K562 (cell line): ENCODE data around the gene MEX3A. TPM values are rescaled to one million over a fixed set of nuclear protein-coding genes. Genes with fewer than 3 reads are reported as not detected.

Experiments
- BCOR ChIP-seq: fragments of 450-650 bp; IDR thresholded peaks from 2 replicates; pipeline ENCODE4 v1.6.1; 2016
- CHD7 ChIP-seq: fragments of 200-600 bp; sonication (generic); IDR thresholded peaks from one replicate; pipeline ENCODE4 v1.6.1; 2012; ENCODE audit warnings: mild to moderate bottlenecking, low read depth, low read length, inconsistent platforms
- EWSR1 ChIP-seq: fragments of 450-650 bp; IDR thresholded peaks from 2 replicates; pipeline ENCODE4 v1.6.1; 2018; ENCODE audit warnings: borderline replicate concordance, mild to moderate bottlenecking, low read depth, moderate library complexity; ENCODE audit not compliant: partially characterized antibody
- IFI16 ChIP-seq: fragments of 250-450 bp; sonication (Bioruptor Pico); IDR thresholded peaks from 2 replicates; pipeline ENCODE4 v2.1.2; 2022; ENCODE audit warnings: mild to moderate bottlenecking, inconsistent platforms
- KDM1A ChIP-seq, 2 experiments: fragments of 450-650 bp; IDR thresholded peaks; 2 replicates each; pipeline ENCODE4 v1.6.1; 2016; ENCODE audit warnings: mild to moderate bottlenecking in 2 of 2
- PBX2 ChIP-seq, 2 experiments: IDR thresholded peaks in 1 of 2; conservative IDR thresholded peaks in 1 of 2; 2 replicates each; pipeline ENCODE4 v1.6.1; 2016; ENCODE audit warnings: low read depth in 2 of 2, mild to moderate bottlenecking in 1 of 2, missing compliant biosample characterization in 1 of 2, missing genetic modification characterization in 1 of 2, moderate library complexity in 1 of 2
- RNF2 ChIP-seq: sonication (generic); IDR thresholded peaks from 2 replicates; pipeline ENCODE4 v1.6.1; 2016
- STAG1 ChIP-seq: sonication (generic); formaldehyde crosslinking; IDR thresholded peaks from 2 replicates; pipeline ENCODE4 v1.5.0; 2020; ENCODE audit warnings: missing genetic modification reagents, borderline replicate concordance
- polyA plus RNA-seq, 8 experiments: library from polyadenylated mRNA; depleted of rRNA in 4 of 8; stranded (reverse) in 5 of 8; unstranded in 3 of 8; fragments of >200 nt; fragmentation: Nextera tagmentation in 2 of 8; fragmentation: Illumina TruSeq in 1 of 8; extraction: Ambion mirVana in 2 of 8; extraction: Trizol in 1 of 8; gene quantifications; 2 replicates each; pipeline versions ENCODE4 v1.2.1 to v1.2.3, GENCODE V29; 2011 to 2014; ENCODE audit warnings: inconsistent platforms in 1 of 8, missing spikeins in 1 of 8
- total RNA-seq, 7 experiments: library from RNA; depleted of rRNA in 6 of 7; stranded (reverse); fragments of >200 nt in 6 of 7; fragmentation: Illumina TruSeq in 2 of 7; extraction: Trizol in 2 of 7; gene quantifications; 2 replicates each; pipeline versions ENCODE4 v1.2.1 to v1.2.3, GENCODE V29; 2011 to 2021; ENCODE audit warnings: low replicate concordance in 1 of 7

MEX3A gene
- total and polyA plus RNA-seq, 9 of the 15 experiments (the other 6 are each of a cell fraction or from before 2014, with no cell fraction given) = 0.36 to 13.7 (median 5.2) TPM

- TF ChIP-seq PBX2 (CRISPR knock-in tag; IDR thresholded peaks at IDR 0.05; ENCODE audit: low read depth) = no peak
- no peak for TF ChIP-seq PBX2 (tag; conservative IDR thresholded peaks at IDR 0.05; ENCODE audit: low read depth)
- no peak for TF ChIP-seq CHD7
- no peak for TF ChIP-seq BCOR
- TF ChIP-seq STAG1 (CRISPR knock-in tag) = no peak
- TF ChIP-seq IFI16 (CRISPR knock-in tag) = no peak
- no peak for TF ChIP-seq EWSR1
- no peak for TF ChIP-seq RNF2
- no peak for TF ChIP-seq KDM1A (IDR thresholded peaks at IDR 0.05)
Observed at GRCh38 chr1:156033011-156033410, 49.3 kb downstream of the MEX3A start (continued).
